ENCODE measurements around the gene SCN7A.
"Not testable (repeated sequence)": the region's sequence is repeated elsewhere in the genome, so short reads cannot be mapped to it uniquely, and the experiment has no call there.

SCN7A gene

GRCh38 chr2:166433457-166433856 is 60.6 kb downstream of the SCN7A start:
- Histone ChIP-seq H3K9me3 (ENCODE audit: control insufficient read depth in 2 of 2, low read length in 2 of 2) (no peaks in the 10 kb centered on the region), H3K27ac (ENCODE audit: low read depth in 2 of 2, low read length in 2 of 2) (no peak overlapping the region), H3K4me1 (ENCODE audit: control insufficient read depth in 2 of 2, insufficient read depth in 2 of 2, low read length in 2 of 2) (no peaks in the 10 kb centered on the region), H3K36me3 (ENCODE audit: control insufficient read depth in 2 of 2, insufficient read depth in 2 of 2, low read length in 2 of 2) (no peaks in the 10 kb centered on the region), H3K4me3 (ENCODE audit: low read length in 2 of 2) (no peak overlapping the region), H3K27me3 (ENCODE audit: control insufficient read depth in 2 of 2, insufficient read depth in 2 of 2, low read length in 2 of 2) (no peaks in the 10 kb centered on the region), H3K9ac (ENCODE audit: low read depth in 1 of 2, low read length in 2 of 2) (no peak overlapping the region)

- Histone ChIP-seq H3K4me3 (ENCODE audit: low read length in 2 of 2) (no peak overlapping the region), H3K9me3 (ENCODE audit: control insufficient read depth in 2 of 2, low read length in 2 of 2) (no peaks in the 10 kb centered on the region), H3K4me1 (ENCODE audit: control insufficient read depth in 2 of 2, insufficient read depth in 2 of 2, low read length in 2 of 2) (no peaks in the 10 kb centered on the region), H3K36me3 (ENCODE audit: control insufficient read depth in 2 of 2, insufficient read depth in 2 of 2, low read length in 2 of 2) (no peaks in the 10 kb centered on the region), H3K9ac (ENCODE audit: low read depth in 1 of 2, low read length in 2 of 2) (no peak overlapping the region), H3K27ac (ENCODE audit: low read depth in 2 of 2, low read length in 2 of 2) (no peak overlapping the region), H3K27me3 (ENCODE audit: control insufficient read depth in 2 of 2, insufficient read depth in 2 of 2, low read length in 2 of 2) (no peaks in the 10 kb centered on the region)
Observed at GRCh38 chr2:166432331-166432730, 61.7 kb downstream of the SCN7A start.

- H3K9me3 ChIP-seq (ENCODE audit: control insufficient read depth in 2 of 2, low read length in 2 of 2), result no peaks in the 10 kb centered on the region
- H3K36me3 ChIP-seq (ENCODE audit: control insufficient read depth in 2 of 2, insufficient read depth in 2 of 2, low read length in 2 of 2), result no peaks in the 10 kb centered on the region
- no peaks in the 10 kb centered on the region for H3K27me3 ChIP-seq (ENCODE audit: control insufficient read depth in 2 of 2, insufficient read depth in 2 of 2, low read length in 2 of 2)
- H3K4me1 ChIP-seq (ENCODE audit: control insufficient read depth in 2 of 2, insufficient read depth in 2 of 2, low read length in 2 of 2), result no peaks in the 10 kb centered on the region
- H3K27ac ChIP-seq (ENCODE audit: low read depth in 2 of 2, low read length in 2 of 2), result no peak overlapping the region
- H3K9ac ChIP-seq (ENCODE audit: low read depth in 1 of 2, low read length in 2 of 2), result no peak overlapping the region
- H3K4me3 ChIP-seq (ENCODE audit: low read length in 2 of 2), result no peak overlapping the region
Observed at GRCh38 chr2:166424841-166425240, 69.2 kb downstream of the SCN7A start.

- Histone ChIP-seq H3K4me3 (ENCODE audit: low read length in 2 of 2) (no peak overlapping the region), H3K9ac (ENCODE audit: low read depth in 1 of 2, low read length in 2 of 2) (no peak overlapping the region), H3K27me3 (ENCODE audit: control insufficient read depth in 2 of 2, insufficient read depth in 2 of 2, low read length in 2 of 2) (no peaks in the 10 kb centered on the region), H3K4me1 (ENCODE audit: control insufficient read depth in 2 of 2, insufficient read depth in 2 of 2, low read length in 2 of 2) (no peaks in the 10 kb centered on the region), H3K36me3 (ENCODE audit: control insufficient read depth in 2 of 2, insufficient read depth in 2 of 2, low read length in 2 of 2) (no peaks in the 10 kb centered on the region), H3K9me3 (ENCODE audit: control insufficient read depth in 2 of 2, low read length in 2 of 2) (no peaks in the 10 kb centered on the region), H3K27ac (ENCODE audit: low read depth in 2 of 2, low read length in 2 of 2) (no peak overlapping the region)
Observed at GRCh38 chr2:166419616-166419934, 74.5 kb downstream of the SCN7A start.

GRCh38 chr2:166418853-166419615 is 75.0 kb downstream of the SCN7A start:
- Histone ChIP-seq H3K4me3 (ENCODE audit: low read length in 2 of 2) (no peak overlapping the region), H3K9ac (ENCODE audit: low read depth in 1 of 2, low read length in 2 of 2) (no peak overlapping the region), H3K4me1 (ENCODE audit: control insufficient read depth in 2 of 2, insufficient read depth in 2 of 2, low read length in 2 of 2) (no peaks in the 10 kb centered on the region), H3K9me3 (ENCODE audit: control insufficient read depth in 2 of 2, low read length in 2 of 2) (no peaks in the 10 kb centered on the region), H3K27ac (ENCODE audit: low read depth in 2 of 2, low read length in 2 of 2) (no peak overlapping the region), H3K36me3 (ENCODE audit: control insufficient read depth in 2 of 2, insufficient read depth in 2 of 2, low read length in 2 of 2) (no peaks in the 10 kb centered on the region), H3K27me3 (ENCODE audit: control insufficient read depth in 2 of 2, insufficient read depth in 2 of 2, low read length in 2 of 2) (no peaks in the 10 kb centered on the region)

GRCh38 chr2:166417669-166418068 is 76.4 kb downstream of the SCN7A start:
- Histone ChIP-seq H3K4me1 (ENCODE audit: control insufficient read depth in 2 of 2, insufficient read depth in 2 of 2, low read length in 2 of 2) (no peaks in the 10 kb centered on the region), H3K27ac (ENCODE audit: low read depth in 2 of 2, low read length in 2 of 2) (no peak overlapping the region), H3K27me3 (ENCODE audit: control insufficient read depth in 2 of 2, insufficient read depth in 2 of 2, low read length in 2 of 2) (no peaks in the 10 kb centered on the region), H3K36me3 (ENCODE audit: control insufficient read depth in 2 of 2, insufficient read depth in 2 of 2, low read length in 2 of 2) (no peaks in the 10 kb centered on the region), H3K9me3 (ENCODE audit: control insufficient read depth in 2 of 2, low read length in 2 of 2) (no peaks in the 10 kb centered on the region), H3K9ac (ENCODE audit: low read depth in 1 of 2, low read length in 2 of 2) (no peak overlapping the region), H3K4me3 (ENCODE audit: low read length in 2 of 2) (no peak overlapping the region)

- Histone ChIP-seq H3K4me1 (ENCODE audit: control insufficient read depth in 2 of 2, insufficient read depth in 2 of 2, low read length in 2 of 2) (no peaks in the 10 kb centered on the region), H3K9me3 (ENCODE audit: control insufficient read depth in 2 of 2, low read length in 2 of 2) (no peaks in the 10 kb centered on the region), H3K27me3 (ENCODE audit: control insufficient read depth in 2 of 2, insufficient read depth in 2 of 2, low read length in 2 of 2) (no peaks in the 10 kb centered on the region), H3K4me3 (ENCODE audit: low read length in 2 of 2) (no peak overlapping the region), H3K36me3 (ENCODE audit: control insufficient read depth in 2 of 2, insufficient read depth in 2 of 2, low read length in 2 of 2) (no peaks in the 10 kb centered on the region), H3K27ac (ENCODE audit: low read depth in 2 of 2, low read length in 2 of 2) (no peak overlapping the region), H3K9ac (ENCODE audit: low read depth in 1 of 2, low read length in 2 of 2) (no peak overlapping the region)
Observed at GRCh38 chr2:166413255-166413654, 80.8 kb downstream of the SCN7A start.

GRCh38 chr2:166411473-166412230 is 82.4 kb downstream of the SCN7A start:
- no peaks in the 10 kb centered on the region for H3K9me3 ChIP-seq (ENCODE audit: control insufficient read depth in 2 of 2, low read length in 2 of 2)
- no peaks in the 10 kb centered on the region for H3K27me3 ChIP-seq (ENCODE audit: control insufficient read depth in 2 of 2, insufficient read depth in 2 of 2, low read length in 2 of 2)
- no peaks in the 10 kb centered on the region for H3K4me1 ChIP-seq (ENCODE audit: control insufficient read depth in 2 of 2, insufficient read depth in 2 of 2, low read length in 2 of 2)
- H3K27ac ChIP-seq (ENCODE audit: low read depth in 2 of 2, low read length in 2 of 2), result no peak overlapping the region
- H3K4me3 ChIP-seq (ENCODE audit: low read length in 2 of 2), result no peak overlapping the region
- no peak overlapping the region for H3K9ac ChIP-seq (ENCODE audit: low read depth in 1 of 2, low read length in 2 of 2)
- H3K36me3 ChIP-seq (ENCODE audit: control insufficient read depth in 2 of 2, insufficient read depth in 2 of 2, low read length in 2 of 2), result no peaks in the 10 kb centered on the region

- Histone ChIP-seq H3K4me1 (ENCODE audit: control insufficient read depth in 2 of 2, insufficient read depth in 2 of 2, low read length in 2 of 2) (no peaks in the 10 kb centered on the region), H3K27me3 (ENCODE audit: control insufficient read depth in 2 of 2, insufficient read depth in 2 of 2, low read length in 2 of 2) (no peaks in the 10 kb centered on the region), H3K36me3 (ENCODE audit: control insufficient read depth in 2 of 2, insufficient read depth in 2 of 2, low read length in 2 of 2) (no peaks in the 10 kb centered on the region), H3K4me3 (ENCODE audit: low read length in 2 of 2) (no peak overlapping the region), H3K27ac (ENCODE audit: low read depth in 2 of 2, low read length in 2 of 2) (no peak overlapping the region), H3K9me3 (ENCODE audit: control insufficient read depth in 2 of 2, low read length in 2 of 2) (no peaks in the 10 kb centered on the region), H3K9ac (ENCODE audit: low read depth in 1 of 2, low read length in 2 of 2) (no peak overlapping the region)
Observed at GRCh38 chr2:166410828-166411472, 83.1 kb downstream of the SCN7A start.

GRCh38 chr2:166407746-166408145 is 86.3 kb downstream of the SCN7A start:
- not testable (repeated sequence) for H3K4me3 ChIP-seq (ENCODE audit: low read length in 2 of 2); H3K9me3 ChIP-seq (ENCODE audit: control insufficient read depth in 2 of 2, low read length in 2 of 2); H3K9ac ChIP-seq (ENCODE audit: low read depth in 1 of 2, low read length in 2 of 2); H3K4me1 ChIP-seq (ENCODE audit: control insufficient read depth in 2 of 2, insufficient read depth in 2 of 2, low read length in 2 of 2); H3K27ac ChIP-seq (ENCODE audit: low read depth in 2 of 2, low read length in 2 of 2); H3K27me3 ChIP-seq (ENCODE audit: control insufficient read depth in 2 of 2, insufficient read depth in 2 of 2, low read length in 2 of 2); H3K36me3 ChIP-seq (ENCODE audit: control insufficient read depth in 2 of 2, insufficient read depth in 2 of 2, low read length in 2 of 2)
